Cardiac muscle cell (in vitro differentiated cells and primary cell): ENCODE measurements around the gene E2F8. TPM values are rescaled to one million over a fixed set of nuclear protein-coding genes. Genes with fewer than 3 reads are reported as not detected.

ENCODE experiments used
- DNase-seq, 2 donors: peaks; one replicate each; pipeline versions ENCODE4 v3.0.0 to v3.0.0-alpha.2; 2010 to 2017; ENCODE audit warnings: low read depth in 1 of 2, low spot score in 1 of 2
- H3K27ac ChIP-seq: fragments of 200-600 bp; sonication (generic); 2 replicates; pipeline ENCODE4 v1.5.1; 2016
- H3K27me3 ChIP-seq: fragments of 200-600 bp; sonication (generic); 2 replicates; pipeline ENCODE4 v1.6.0; 2016; ENCODE audit warnings: control low read depth
- H3K36me3 ChIP-seq: fragments of 200-600 bp; sonication (generic); 2 replicates; pipeline ENCODE4 v1.5.1; 2016; ENCODE audit warnings: control low read depth
- H3K4me1 ChIP-seq: fragments of 200-600 bp; sonication (generic); 2 replicates; pipeline ENCODE4 v1.8.1; 2017; ENCODE audit warnings: low read depth, mild to moderate bottlenecking, mixed run types
- H3K4me3 ChIP-seq: fragments of 200-600 bp; sonication (generic); 2 replicates; pipeline ENCODE4 v1.5.1; 2016; ENCODE audit warnings: mild to moderate bottlenecking
- H3K9me3 ChIP-seq: fragments of 200-600 bp; sonication (generic); 2 replicates; pipeline ENCODE4 v1.5.1; 2017; ENCODE audit warnings: low read depth, mild to moderate bottlenecking, control low read depth
- polyA plus RNA-seq: library from polyadenylated mRNA; unstranded; fragments of >200 nt; fragmentation: Nextera tagmentation; extraction: Ambion mirVana; gene quantifications from 2 replicates; pipeline ENCODE4 v1.2.1, GENCODE V29; 2016
- total RNA-seq: library from RNA; depleted of rRNA; stranded (reverse); fragments of >200 nt; gene quantifications from 2 replicates; pipeline ENCODE4 v1.2.3, GENCODE V29; 2016
- TF ChIP-seq, protein P1 (sequence below): IDR thresholded peaks from 2 replicates; pipeline ENCODE4 v1.5.1; 2012; ENCODE audit warnings: low read depth, mild to moderate bottlenecking, low read length

E2F8 gene
- total and polyA plus RNA-seq, 2 experiments from 2014 or later: 5.8 to 11.2 TPM

DNA sequence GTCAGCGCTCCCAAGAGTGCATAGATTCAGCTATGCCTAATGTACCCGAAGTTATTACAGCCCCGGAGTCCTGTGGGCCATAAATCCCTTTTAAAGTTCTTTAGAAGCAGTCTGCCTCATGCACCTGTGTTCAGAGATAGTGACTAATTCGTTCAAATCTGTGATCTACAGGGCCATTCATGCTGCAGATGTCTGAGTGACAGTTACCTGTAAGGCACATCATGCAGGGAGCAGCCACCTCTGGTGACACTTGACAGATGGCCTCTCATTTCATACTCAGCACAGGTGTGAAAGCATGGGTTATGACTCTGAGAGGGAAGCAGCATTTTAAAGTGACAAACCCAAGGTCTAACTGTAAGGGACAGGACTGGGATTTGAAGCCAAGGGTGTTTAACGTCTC is 2.4 kb upstream of the E2F8 start:
- H3K27me3 ChIP-seq: peaks cover 22% of the 10 kb centered on the region
- no peak for DNase-seq
- no peak overlapping the region for H3K4me3 ChIP-seq
- H3K27ac ChIP-seq: no peak overlapping the region
- H3K9me3 ChIP-seq: no peaks in the 10 kb centered on the region
- TF ChIP-seq, protein P1, sequence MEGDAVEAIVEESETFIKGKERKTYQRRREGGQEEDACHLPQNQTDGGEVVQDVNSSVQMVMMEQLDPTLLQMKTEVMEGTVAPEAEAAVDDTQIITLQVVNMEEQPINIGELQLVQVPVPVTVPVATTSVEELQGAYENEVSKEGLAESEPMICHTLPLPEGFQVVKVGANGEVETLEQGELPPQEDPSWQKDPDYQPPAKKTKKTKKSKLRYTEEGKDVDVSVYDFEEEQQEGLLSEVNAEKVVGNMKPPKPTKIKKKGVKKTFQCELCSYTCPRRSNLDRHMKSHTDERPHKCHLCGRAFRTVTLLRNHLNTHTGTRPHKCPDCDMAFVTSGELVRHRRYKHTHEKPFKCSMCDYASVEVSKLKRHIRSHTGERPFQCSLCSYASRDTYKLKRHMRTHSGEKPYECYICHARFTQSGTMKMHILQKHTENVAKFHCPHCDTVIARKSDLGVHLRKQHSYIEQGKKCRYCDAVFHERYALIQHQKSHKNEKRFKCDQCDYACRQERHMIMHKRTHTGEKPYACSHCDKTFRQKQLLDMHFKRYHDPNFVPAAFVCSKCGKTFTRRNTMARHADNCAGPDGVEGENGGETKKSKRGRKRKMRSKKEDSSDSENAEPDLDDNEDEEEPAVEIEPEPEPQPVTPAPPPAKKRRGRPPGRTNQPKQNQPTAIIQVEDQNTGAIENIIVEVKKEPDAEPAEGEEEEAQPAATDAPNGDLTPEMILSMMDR: no peak
- H3K36me3 ChIP-seq: no peaks in the 10 kb centered on the region
- peaks cover 15% of the 10 kb centered on the region for H3K4me1 ChIP-seq

DNA sequence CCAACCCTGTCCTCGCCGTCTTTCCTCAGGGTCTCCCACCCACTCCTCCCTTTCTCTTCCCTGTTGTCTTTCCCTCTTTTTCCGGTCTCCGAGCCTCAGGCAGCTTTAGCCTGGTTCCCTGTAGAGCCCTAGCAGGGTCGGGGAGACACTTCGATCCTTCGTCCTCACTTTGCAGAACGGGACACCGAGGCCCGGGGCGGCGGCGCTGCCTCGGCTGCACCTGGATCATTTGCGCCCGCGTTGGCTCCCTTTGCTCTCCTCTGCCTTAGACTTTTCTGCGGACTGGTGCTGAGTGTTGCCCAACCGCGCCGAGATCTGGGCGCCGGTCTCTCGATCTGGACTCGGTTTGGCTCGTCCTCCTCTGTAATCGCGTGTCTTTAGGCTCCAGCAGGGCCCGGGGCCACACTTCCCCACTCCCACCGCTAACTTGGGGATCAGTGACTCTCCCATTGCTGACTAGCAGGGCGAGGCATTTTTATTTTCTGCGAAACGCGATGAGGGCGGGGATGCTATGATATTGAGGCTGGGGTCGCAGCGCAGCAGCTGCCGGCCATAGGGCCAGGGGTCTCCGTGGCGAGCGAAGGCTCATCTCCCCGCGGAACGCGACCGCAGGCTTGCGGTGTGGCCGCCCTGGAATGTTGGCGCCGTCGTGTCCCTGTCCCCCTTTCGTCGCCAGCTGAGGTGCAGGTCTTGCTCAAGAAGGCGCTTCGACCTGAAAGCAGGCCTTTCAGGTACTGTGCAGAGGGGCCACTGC is 1.6 kb upstream of the E2F8 start:
- Histone ChIP-seq H3K27me3 (peaks cover 22% of the 10 kb centered on the region), H3K4me3 (peak overlapping the region; percentile 61), H3K4me1 (peaks cover 21% of the 10 kb centered on the region), H3K9me3 (no peaks in the 10 kb centered on the region), H3K36me3 (no peaks in the 10 kb centered on the region), H3K27ac (no peak overlapping the region)
- TF ChIP-seq, protein P1: no peak
- DNase-seq: no peak

DNA sequence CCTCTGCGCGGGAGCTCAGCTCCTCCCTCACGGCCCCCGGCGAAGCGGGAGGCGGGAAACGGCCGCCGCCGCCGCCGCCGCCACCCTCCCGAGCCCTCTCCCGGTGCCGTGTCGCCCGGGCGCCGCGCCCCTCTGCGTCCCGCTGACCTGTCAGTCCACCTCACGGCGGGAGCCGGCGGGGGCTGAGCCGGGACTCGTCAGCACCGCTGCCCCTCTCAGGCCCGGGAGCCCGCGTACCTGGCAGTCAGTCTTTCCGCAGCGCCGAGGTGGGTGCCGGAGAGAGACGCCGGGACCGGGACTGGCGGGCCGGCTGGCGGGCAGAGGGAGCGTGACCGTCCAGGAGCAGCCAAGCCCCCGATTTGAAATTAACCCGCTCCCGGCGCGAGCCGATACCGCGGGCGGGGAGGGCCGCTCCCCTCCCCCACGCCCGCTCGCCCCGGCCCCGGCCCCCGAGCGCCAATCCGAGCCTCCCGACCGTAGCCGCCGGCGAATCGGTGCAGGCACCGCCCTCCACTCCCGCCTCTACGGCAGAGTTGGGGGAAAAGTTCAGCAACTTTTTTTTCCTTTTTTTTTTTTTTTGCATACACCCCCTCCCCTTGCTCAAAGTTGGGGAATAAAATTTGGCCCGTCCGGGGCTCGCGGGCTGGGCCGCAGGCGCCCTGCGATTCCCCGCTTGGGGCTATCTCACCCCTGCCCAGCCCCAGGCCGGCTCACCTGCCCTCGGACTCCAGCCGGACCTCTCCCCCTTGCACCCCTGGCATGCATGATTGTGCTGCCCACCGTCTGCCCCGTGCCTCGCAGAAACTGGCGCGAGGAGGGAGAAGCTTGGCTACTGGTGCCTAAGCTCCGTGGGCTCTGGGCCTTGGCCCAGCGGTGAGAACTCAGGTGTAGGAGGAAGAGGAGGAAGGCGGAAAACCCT is 774 bp upstream of the E2F8 start:
- Histone ChIP-seq H3K27ac (no peak overlapping the region), H3K36me3 (peaks cover 3% of the 10 kb centered on the region), H3K9me3 (no peaks in the 10 kb centered on the region), H3K4me3 (peak overlapping the region; percentile 61), H3K4me1 (peaks cover 21% of the 10 kb centered on the region), H3K27me3 (peaks cover 22% of the 10 kb centered on the region)
- peak in 1 of 2 donors; percentile 68 for DNase-seq
- TF ChIP-seq, protein P1: no peak

DNA sequence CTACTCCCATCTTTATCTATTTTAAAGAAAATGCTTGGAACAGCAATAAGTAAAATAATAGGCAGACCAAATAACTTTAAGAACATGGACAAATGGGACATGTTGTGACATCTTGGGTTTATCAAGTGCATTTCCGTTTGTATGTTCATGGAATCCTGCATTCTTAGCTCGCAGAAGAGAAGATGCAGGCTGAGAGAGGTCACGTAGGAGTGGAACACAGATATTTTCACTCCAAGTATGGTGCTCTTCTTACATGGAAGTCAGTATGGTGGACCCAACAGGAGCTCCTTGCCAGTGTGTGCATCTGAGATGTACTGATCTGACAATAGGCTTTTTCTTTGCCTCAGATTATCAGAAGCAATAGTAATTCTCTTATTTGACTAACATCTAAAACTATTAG is 1.7 kb downstream of the E2F8 start:
- Histone ChIP-seq H3K36me3 (peaks cover 3% of the 10 kb centered on the region), H3K4me3 (peak overlapping the region; percentile 61), H3K4me1 (peaks cover 21% of the 10 kb centered on the region), H3K27me3 (peaks cover 22% of the 10 kb centered on the region), H3K9me3 (no peaks in the 10 kb centered on the region), H3K27ac (no peak overlapping the region)
- TF ChIP-seq, protein P1: no peak
- DNase-seq: no peak

DNA sequence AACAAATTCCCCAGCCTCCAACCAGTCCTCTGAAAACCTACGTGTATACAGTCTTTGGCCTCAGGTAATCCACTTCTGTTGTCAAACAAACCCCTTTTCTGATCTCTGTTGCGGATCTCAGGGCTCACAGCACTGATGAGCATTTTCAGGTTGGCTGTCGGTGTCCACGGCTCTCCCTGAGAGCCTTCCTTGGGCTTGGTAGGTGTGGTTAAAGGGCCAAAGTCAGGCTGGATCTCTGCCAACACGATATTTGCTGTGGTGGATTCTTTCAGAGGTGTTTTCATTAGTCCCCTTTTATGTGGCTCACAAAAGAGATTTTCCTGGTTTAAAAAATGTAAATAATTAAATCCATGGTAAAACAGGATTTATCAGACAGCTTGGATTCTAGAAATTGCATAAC is 2.9 kb downstream of the E2F8 start:
- H3K27me3 ChIP-seq: peaks cover 12% of the 10 kb centered on the region
- H3K9me3 ChIP-seq: no peaks in the 10 kb centered on the region
- H3K27ac ChIP-seq: no peak overlapping the region
- TF ChIP-seq, protein P1: no peak
- H3K4me3 ChIP-seq: no peak overlapping the region
- peaks cover 3% of the 10 kb centered on the region for H3K36me3 ChIP-seq
- DNase-seq: no peak
- peaks cover 21% of the 10 kb centered on the region for H3K4me1 ChIP-seq
